Endodermal cell (in vitro differentiated cells): ENCODE data around the gene P3H4. TPM values are rescaled to one million over a fixed set of nuclear protein-coding genes. Genes with fewer than 3 reads are reported as not detected.
A peak's percentile ranks its signal among the peaks of the same experiment; 100 is the strongest.

Experiments
- DNase-seq: peaks from one replicate; pipeline ENCODE4 v3.0.0-alpha.2; 2017
- H3K27ac ChIP-seq: 2 replicates; pipeline ENCODE4 v1.5.1; 2013; ENCODE audit warnings: mild to moderate bottlenecking, low read depth, low read length, moderate library complexity
- H3K27me3 ChIP-seq: 2 replicates; pipeline ENCODE4 v1.6.1; 2013; ENCODE audit warnings: mild to moderate bottlenecking, low read length, moderate library complexity; ENCODE audit not compliant: insufficient read depth, control insufficient read depth, poor library complexity, severe bottlenecking
- H3K36me3 ChIP-seq: 2 replicates; pipeline ENCODE4 v1.7.0; 2013; ENCODE audit warnings: mild to moderate bottlenecking, low read length, moderate library complexity; ENCODE audit not compliant: control insufficient read depth, insufficient read depth
- H3K4me1 ChIP-seq: one replicate; pipeline ENCODE4 v1.7.0; 2013; ENCODE audit warnings: low read length; ENCODE audit not compliant: control insufficient read depth, insufficient read depth
- H3K4me3 ChIP-seq: 2 replicates; pipeline ENCODE4 v1.5.1; 2013; ENCODE audit warnings: mild to moderate bottlenecking, low read length, moderate library complexity
- H3K9ac ChIP-seq: 2 replicates; pipeline ENCODE4 v1.6.1; 2013; ENCODE audit warnings: mild to moderate bottlenecking, low read length, moderate library complexity; ENCODE audit not compliant: poor library complexity, severe bottlenecking; ENCODE audit errors: extremely low read depth
- H3K9me3 ChIP-seq: 2 replicates; pipeline ENCODE4 v1.6.1; 2013; ENCODE audit warnings: mild to moderate bottlenecking, low read length, moderate library complexity; ENCODE audit not compliant: control insufficient read depth
- H3K27ac Mint-ChIP-seq: 2 replicates; pipeline ENCODE4 v1.8.0; 2020; ENCODE audit warnings: mixed read lengths
- H3K27me3 Mint-ChIP-seq: 2 replicates; pipeline ENCODE4 v1.8.0; 2021; ENCODE audit warnings: mild to moderate bottlenecking, mixed read lengths; ENCODE audit not compliant: insufficient read depth
- H3K36me3 Mint-ChIP-seq: 2 replicates; pipeline ENCODE4 v1.8.0; 2020; ENCODE audit warnings: low read depth, mixed read lengths
- H3K4me1 Mint-ChIP-seq: 2 replicates; pipeline ENCODE4 v1.8.0; 2020; ENCODE audit warnings: mixed read lengths
- H3K4me3 Mint-ChIP-seq: 2 replicates; pipeline ENCODE4 v1.8.0; 2020; ENCODE audit warnings: mild to moderate bottlenecking, moderate library complexity, mixed read lengths
- H3K9me3 Mint-ChIP-seq: 2 replicates; pipeline ENCODE4 v1.8.0; 2020; ENCODE audit warnings: mild to moderate bottlenecking, mixed read lengths
- WGBS, 2 experiments: methylation state at CpG; one replicate each; pipeline versions ENCODE4 v1.1.5 to v1.1.7; 2013; ENCODE audit warnings: missing lambda C conversion rate in 2 of 2, mixed read lengths in 1 of 2; ENCODE audit not compliant: insufficient coverage in 1 of 2, insufficient read length in 1 of 2; 5-methylcytosine and 5-hydroxymethylcytosine counted together
- total RNA-seq, 2 donors: library from RNA; stranded (reverse); fragmentation: NEBNext Ultra II Directional in 1 of 2; extraction: Animal tissue kit (Norgen Biotek cat#: 25700) in 1 of 2; gene quantifications; 2 replicates in 1 of 2; 3 replicates in 1 of 2; pipeline ENCODE4 v1.2.1, GENCODE V29; 2021
- TF ChIP-seq, protein P1 (sequence below): fragments of 200-600 bp; sonication (generic); conservative IDR thresholded peaks from 2 replicates; pipeline ENCODE4 v1.5.0; 2021; ENCODE audit warnings: antibody characterized with exemption, mild to moderate bottlenecking

The P3H4 gene
- total RNA-seq, 2 donors from 2014 or later: 23.9 to 40.6 TPM

DNA sequence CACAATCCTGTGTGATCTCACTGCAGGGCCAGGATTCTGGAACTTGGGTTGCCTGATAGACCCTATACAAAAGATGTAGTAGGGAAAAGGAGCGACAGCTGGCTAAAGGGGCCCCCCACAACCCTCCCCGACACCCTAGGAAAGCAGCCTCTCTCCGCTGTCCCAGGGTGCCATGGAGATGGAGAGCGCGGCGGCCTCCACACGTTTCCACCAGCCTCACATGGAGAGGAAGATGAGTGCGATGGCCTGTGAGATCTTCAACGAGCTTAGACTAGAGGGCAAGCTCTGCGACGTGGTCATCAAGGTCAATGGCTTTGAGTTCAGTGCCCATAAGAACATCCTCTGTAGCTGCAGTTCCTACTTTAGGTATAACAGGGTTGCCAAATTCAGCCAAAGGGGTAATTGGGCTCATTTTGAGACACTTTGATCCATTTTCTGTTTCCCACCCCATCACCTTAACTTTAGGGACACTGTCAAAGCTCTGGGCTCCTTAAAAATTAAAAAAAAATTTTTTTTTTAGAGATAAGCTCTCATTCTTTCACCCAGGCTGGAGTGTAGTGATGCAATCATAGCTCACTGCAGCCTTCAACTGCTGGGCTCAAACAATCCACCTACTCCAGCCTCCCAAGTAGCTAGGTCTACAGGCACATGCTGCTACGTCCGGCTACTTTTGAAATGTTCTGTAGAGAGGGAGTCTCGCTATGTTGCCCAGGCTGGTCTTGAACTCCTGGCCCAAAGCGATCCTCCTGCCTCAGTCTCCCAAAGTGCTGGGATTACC lies 26.2 kb upstream of the P3H4 start, which contains the start of gene KLHL10:
Gene KLHL10, plus strand, starts transcription at position 65 of the 778 bp plus-strand sequence. Its CDS starts 108 bp downstream, at position 173.
- DNase-seq: no peak
- Histone ChIP-seq H3K27me3 (no peaks in the 10 kb centered on the region), H3K4me1 (peaks cover 3% of the 10 kb centered on the region), H3K36me3 (peaks cover under 1% of the 10 kb centered on the region), H3K9me3 (no peaks in the 10 kb centered on the region), H3K9ac (no peak within 1 kb of the TSS), H3K27ac (no peak within 1 kb of the TSS), H3K4me3 (no peak within 1 kb of the TSS)
- H3K27me3 Mint-ChIP-seq: peaks cover 13% of the 10 kb centered on the region
- 90 to 96% methylated on average over 14 to 15 of the region's 15 CpGs for WGBS, 2 experiments
- peak within 1 kb of the TSS; percentile 76 for H3K4me3 Mint-ChIP-seq
- H3K4me1 Mint-ChIP-seq: peaks cover 6% of the 10 kb centered on the region
- TF ChIP-seq, protein P1, sequence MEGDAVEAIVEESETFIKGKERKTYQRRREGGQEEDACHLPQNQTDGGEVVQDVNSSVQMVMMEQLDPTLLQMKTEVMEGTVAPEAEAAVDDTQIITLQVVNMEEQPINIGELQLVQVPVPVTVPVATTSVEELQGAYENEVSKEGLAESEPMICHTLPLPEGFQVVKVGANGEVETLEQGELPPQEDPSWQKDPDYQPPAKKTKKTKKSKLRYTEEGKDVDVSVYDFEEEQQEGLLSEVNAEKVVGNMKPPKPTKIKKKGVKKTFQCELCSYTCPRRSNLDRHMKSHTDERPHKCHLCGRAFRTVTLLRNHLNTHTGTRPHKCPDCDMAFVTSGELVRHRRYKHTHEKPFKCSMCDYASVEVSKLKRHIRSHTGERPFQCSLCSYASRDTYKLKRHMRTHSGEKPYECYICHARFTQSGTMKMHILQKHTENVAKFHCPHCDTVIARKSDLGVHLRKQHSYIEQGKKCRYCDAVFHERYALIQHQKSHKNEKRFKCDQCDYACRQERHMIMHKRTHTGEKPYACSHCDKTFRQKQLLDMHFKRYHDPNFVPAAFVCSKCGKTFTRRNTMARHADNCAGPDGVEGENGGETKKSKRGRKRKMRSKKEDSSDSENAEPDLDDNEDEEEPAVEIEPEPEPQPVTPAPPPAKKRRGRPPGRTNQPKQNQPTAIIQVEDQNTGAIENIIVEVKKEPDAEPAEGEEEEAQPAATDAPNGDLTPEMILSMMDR: no peak
- H3K9me3 Mint-ChIP-seq: no peaks in the 10 kb centered on the region
- no peak within 1 kb of the TSS for H3K27ac Mint-ChIP-seq
- H3K36me3 Mint-ChIP-seq: peaks cover 5% of the 10 kb centered on the region

DNA sequence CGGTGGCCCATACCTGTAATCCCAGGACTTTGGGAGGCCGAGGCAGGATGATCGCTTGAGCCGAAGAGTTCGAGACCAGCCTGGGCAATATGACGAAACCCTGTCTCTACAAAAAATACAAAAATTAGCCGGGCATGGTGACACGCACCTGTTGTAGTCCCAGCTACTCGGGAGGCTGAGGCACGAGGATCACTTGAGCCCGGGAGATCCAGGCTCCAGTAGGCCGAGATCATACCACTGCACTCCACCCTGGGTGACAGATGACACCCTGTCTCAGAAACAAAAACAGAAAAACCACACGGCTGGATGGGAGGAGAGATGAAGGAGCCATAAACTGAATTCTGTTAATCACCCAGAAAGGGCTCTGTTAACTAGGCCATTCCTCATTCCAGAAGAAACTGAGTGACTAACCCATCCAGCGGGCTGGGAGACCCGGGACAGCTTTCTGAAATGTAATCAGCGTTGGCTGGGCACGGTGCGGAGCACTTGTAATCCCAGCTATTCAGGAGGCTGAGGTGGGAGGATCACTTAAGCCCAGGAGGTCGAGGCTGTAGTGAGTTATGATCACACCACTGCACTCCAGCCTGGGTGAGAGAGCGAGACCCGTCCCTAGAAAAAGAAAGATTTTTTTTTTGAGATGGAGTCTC lies 24.9 kb upstream of the P3H4 start:
- peak overlapping the region; percentile 87 for H3K4me3 ChIP-seq
- H3K27ac ChIP-seq: no peak overlapping the region
- TF ChIP-seq, protein P1: no peak
- Mint-ChIP-seq H3K27ac (peak overlapping the region; percentile 75), H3K9me3 (no peaks in the 10 kb centered on the region), H3K4me1 (peaks cover 6% of the 10 kb centered on the region), H3K4me3 (peak overlapping the region; percentile 76), H3K27me3 (peaks cover 13% of the 10 kb centered on the region), H3K36me3 (peaks cover 17% of the 10 kb centered on the region)
- no peaks in the 10 kb centered on the region for H3K27me3 ChIP-seq
- no peak for DNase-seq
- H3K36me3 ChIP-seq: peaks cover 13% of the 10 kb centered on the region
- H3K9me3 ChIP-seq: no peaks in the 10 kb centered on the region
- H3K9ac ChIP-seq: no peak overlapping the region
- peaks cover 3% of the 10 kb centered on the region for H3K4me1 ChIP-seq
- WGBS, 2 experiments: 78 to 80% methylated on average over 19 to 21 of the region's 21 CpGs

DNA sequence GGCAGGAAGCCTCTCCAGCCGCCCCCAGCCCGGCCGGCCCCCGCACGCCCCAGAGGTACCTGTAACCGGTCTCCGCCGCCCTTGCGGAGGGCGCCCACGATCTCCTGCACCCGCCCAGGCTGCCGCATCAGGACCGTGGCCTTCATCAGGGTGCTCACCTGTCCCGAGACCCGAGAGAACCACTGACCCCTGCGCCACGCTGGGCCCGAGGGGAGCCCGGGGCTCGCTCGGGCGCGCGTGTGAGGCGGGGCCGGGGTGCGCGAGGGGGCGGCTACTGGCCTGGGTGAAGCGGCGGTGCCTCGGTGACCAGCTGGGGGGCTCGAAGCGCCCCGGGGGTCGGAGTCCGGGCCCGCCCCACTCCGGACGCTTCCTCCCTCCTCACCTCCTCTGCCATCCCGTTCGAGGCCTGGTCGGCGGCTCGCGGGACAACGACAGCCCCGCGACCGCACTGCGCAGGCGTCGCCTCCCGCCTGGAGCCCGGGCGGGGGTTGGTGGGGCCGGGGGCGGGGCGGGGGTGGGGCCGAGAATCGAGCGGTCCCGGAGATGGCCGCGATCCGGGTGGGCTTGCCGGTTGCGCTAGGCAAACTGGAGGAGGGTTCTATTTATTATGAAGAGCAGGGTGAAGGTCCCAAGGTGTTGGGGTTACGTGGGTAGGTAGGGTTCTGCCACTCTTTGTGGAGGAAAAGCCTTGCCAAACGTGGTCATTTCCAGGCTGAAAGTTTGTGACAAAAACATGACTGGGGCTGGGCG lies 24.2 kb upstream of the P3H4 start, which contains the start of gene NT5C3B:
Gene NT5C3B, minus strand, starts transcription at position 433 of the 750 bp plus-strand sequence. Its CDS starts 39 bp downstream, at position 394.
- no peak within 1 kb of the TSS for H3K27ac ChIP-seq
- H3K4me3 ChIP-seq: peak within 1 kb of the TSS; percentile 87
- H3K4me1 ChIP-seq: peaks cover 3% of the 10 kb centered on the region
- no peaks in the 10 kb centered on the region for H3K27me3 ChIP-seq
- peak; percentile 88 for DNase-seq
- Mint-ChIP-seq H3K4me3 (peak within 1 kb of the TSS; percentile 76), H3K36me3 (peaks cover 22% of the 10 kb centered on the region), H3K27me3 (peaks cover 13% of the 10 kb centered on the region), H3K4me1 (peaks cover 6% of the 10 kb centered on the region), H3K27ac (peak within 1 kb of the TSS; percentile 75), H3K9me3 (no peaks in the 10 kb centered on the region)
- H3K36me3 ChIP-seq: peaks cover 18% of the 10 kb centered on the region
- TF ChIP-seq, protein P1: no peak
- 2 to 8% methylated on average over 16 to 72 of the region's 72 CpGs for WGBS, 2 experiments
- H3K9me3 ChIP-seq: no peaks in the 10 kb centered on the region
- H3K9ac ChIP-seq: peak within 1 kb of the TSS; percentile 51
